Stomach smooth muscle (tissue), 2 donors: Measurements from ENCODE around the gene SMPD2.
A peak's percentile ranks its signal among the peaks of the same experiment; 100 is the strongest.

ENCODE experiments used
- H3K27ac ChIP-seq: one replicate; pipeline ENCODE4 v1.7.0; 2013; ENCODE audit warnings: mild to moderate bottlenecking, low read length, inconsistent platforms
- H3K27me3 ChIP-seq, 2 donors: one replicate each; pipeline ENCODE4 v1.7.0; 2013; ENCODE audit warnings: low read length in 2 of 2; ENCODE audit not compliant: insufficient read depth in 2 of 2, control insufficient read depth in 1 of 2
- H3K36me3 ChIP-seq, 2 donors: one replicate each; pipeline ENCODE4 v1.7.0; 2013; ENCODE audit warnings: low read length in 2 of 2; ENCODE audit not compliant: control insufficient read depth in 2 of 2, insufficient read depth in 2 of 2
- H3K4me1 ChIP-seq: one replicate; pipeline ENCODE4 v1.7.0; 2013; ENCODE audit warnings: low read length; ENCODE audit not compliant: control insufficient read depth, insufficient read depth
- H3K4me3 ChIP-seq, 2 donors: one replicate each; pipeline ENCODE4 v1.7.0; 2013; ENCODE audit warnings: low read length in 2 of 2
- H3K9ac ChIP-seq, 2 donors: one replicate each; pipeline ENCODE4 v1.7.0; 2013; ENCODE audit warnings: low read length in 2 of 2, mild to moderate bottlenecking in 1 of 2
- H3K9me3 ChIP-seq, 2 donors: one replicate each; pipeline ENCODE4 v1.7.0; 2013; ENCODE audit warnings: low read length in 2 of 2; ENCODE audit not compliant: control insufficient read depth in 2 of 2
- donor health status: healthy.
- donor health status: Pancreatic carcinoma.

Gene SMPD2

GRCh38 chr6:109477725-109478124 is 37.2 kb downstream of the SMPD2 start:
- Histone ChIP-seq H3K9ac (no peak overlapping the region), H3K4me3 (no peak overlapping the region), H3K27me3 (no peaks in the 10 kb centered on the region), H3K36me3 (peaks cover 19 to 33% of the 10 kb centered on the region in 2 donors), H3K9me3 (no peaks in the 10 kb centered on the region), H3K4me1 (peaks cover 18% of the 10 kb centered on the region), H3K27ac (no peak overlapping the region)

GRCh38 chr6:109478222-109478805 is 37.8 kb downstream of the SMPD2 start:
- no peak overlapping the region for H3K4me3 ChIP-seq
- peaks cover 15 to 28% of the 10 kb centered on the region in 2 donors for H3K36me3 ChIP-seq
- H3K4me1 ChIP-seq, result peaks cover 18% of the 10 kb centered on the region
- no peak overlapping the region for H3K9ac ChIP-seq
- H3K9me3 ChIP-seq, result no peaks in the 10 kb centered on the region
- no peak overlapping the region for H3K27ac ChIP-seq
- no peaks in the 10 kb centered on the region for H3K27me3 ChIP-seq

- Histone ChIP-seq H3K27ac (no peak overlapping the region), H3K9ac (no peak overlapping the region), H3K27me3 (no peaks in the 10 kb centered on the region), H3K4me1 (peaks cover 18% of the 10 kb centered on the region), H3K4me3 (peak overlapping the region in 1 of 2 donors; percentile 36), H3K36me3 (peaks cover 12 to 25% of the 10 kb centered on the region in 2 donors), H3K9me3 (no peaks in the 10 kb centered on the region)
Measured at GRCh38 chr6:109478841-109479624, 38.5 kb downstream of the SMPD2 start.

GRCh38 chr6:109480993-109481480 is 40.5 kb downstream of the SMPD2 start:
- H3K27ac ChIP-seq, result no peak overlapping the region
- H3K4me3 ChIP-seq, result peak overlapping the region; percentile 6 to 9
- H3K4me1 ChIP-seq, result peaks cover 18% of the 10 kb centered on the region
- H3K27me3 ChIP-seq, result no peaks in the 10 kb centered on the region
- H3K9ac ChIP-seq, result no peak overlapping the region
- H3K36me3 ChIP-seq, result peaks cover 2 to 16% of the 10 kb centered on the region in 2 donors
- no peaks in the 10 kb centered on the region for H3K9me3 ChIP-seq

GRCh38 chr6:109482905-109483734 is 42.6 kb downstream of the SMPD2 start, which contains the start of gene ZBTB24:
Gene ZBTB24 (minus strand): TSS chr6:109483219. CDS start chr6:109482026, 1,193 bp downstream.
- peaks cover 0 to 9% of the 10 kb centered on the region in 2 donors for H3K36me3 ChIP-seq
- H3K27ac ChIP-seq, result peak within 1 kb of the TSS; percentile 60
- H3K4me3 ChIP-seq, result peak within 1 kb of the TSS; percentile 80 to 92
- no peaks in the 10 kb centered on the region for H3K27me3 ChIP-seq
- peaks cover 18% of the 10 kb centered on the region for H3K4me1 ChIP-seq
- peak within 1 kb of the TSS; percentile 66 to 72 for H3K9ac ChIP-seq
- H3K9me3 ChIP-seq, result no peaks in the 10 kb centered on the region

- H3K27me3 ChIP-seq, result no peaks in the 10 kb centered on the region
- H3K9me3 ChIP-seq, result no peaks in the 10 kb centered on the region
- no peak overlapping the region for H3K27ac ChIP-seq
- H3K9ac ChIP-seq, result peak overlapping the region; percentile 13 to 55
- peaks cover 18% of the 10 kb centered on the region for H3K4me1 ChIP-seq
- H3K4me3 ChIP-seq, result peak overlapping the region; percentile 76 to 80
- peaks cover 0 to 9% of the 10 kb centered on the region in 2 donors for H3K36me3 ChIP-seq
Measured at GRCh38 chr6:109483735-109484057, 43.2 kb downstream of the SMPD2 start.

- Histone ChIP-seq H3K9me3 (no peaks in the 10 kb centered on the region), H3K27me3 (no peaks in the 10 kb centered on the region), H3K9ac (peak overlapping the region in 1 of 2 donors; percentile 55), H3K36me3 (peaks cover 0 to 9% of the 10 kb centered on the region in 2 donors), H3K4me1 (peaks cover 18% of the 10 kb centered on the region), H3K4me3 (no peak overlapping the region), H3K27ac (no peak overlapping the region)
Measured at GRCh38 chr6:109484122-109484521, 43.6 kb downstream of the SMPD2 start.

GRCh38 chr6:109485266-109485935 is 44.9 kb downstream of the SMPD2 start:
- H3K9me3 ChIP-seq, result no peaks in the 10 kb centered on the region
- H3K27me3 ChIP-seq, result no peaks in the 10 kb centered on the region
- H3K36me3 ChIP-seq, result peaks cover 0 to 6% of the 10 kb centered on the region in 2 donors
- no peak overlapping the region for H3K27ac ChIP-seq
- H3K9ac ChIP-seq, result no peak overlapping the region
- no peak overlapping the region for H3K4me3 ChIP-seq
- H3K4me1 ChIP-seq, result peaks cover 15% of the 10 kb centered on the region

GRCh38 chr6:109486068-109486467 is 45.5 kb downstream of the SMPD2 start:
- Histone ChIP-seq H3K27me3 (no peaks in the 10 kb centered on the region), H3K27ac (no peak overlapping the region), H3K36me3 (no peaks in the 10 kb centered on the region), H3K9me3 (no peaks in the 10 kb centered on the region), H3K4me3 (no peak overlapping the region), H3K4me1 (peaks cover 12% of the 10 kb centered on the region), H3K9ac (no peak overlapping the region)

GRCh38 chr6:109488001-109488400 is 47.5 kb downstream of the SMPD2 start:
- H3K4me3 ChIP-seq, result no peak overlapping the region
- no peaks in the 10 kb centered on the region for H3K36me3 ChIP-seq
- H3K9me3 ChIP-seq, result no peaks in the 10 kb centered on the region
- no peak overlapping the region for H3K27ac ChIP-seq
- H3K27me3 ChIP-seq, result no peaks in the 10 kb centered on the region
- H3K4me1 ChIP-seq, result no peaks in the 10 kb centered on the region
- H3K9ac ChIP-seq, result no peak overlapping the region
